Dendritic cell treated with granulocyte-macrophage colony-stimulating factor and Interleukin-4, amounts not matched to agents 40 ng/mL and 50 ng/mL, for 4 days (primary cell): ENCODE measurements around the gene PHYKPL.

Experiments used
- H3K27ac Mint-ChIP-seq: one replicate; pipeline ENCODE4 v1.8.0; 2022; ENCODE audit warnings: mild to moderate bottlenecking, mixed read lengths
- H3K27me3 Mint-ChIP-seq: one replicate; pipeline ENCODE4 v1.8.0; 2022; ENCODE audit warnings: mild to moderate bottlenecking, mixed read lengths
- H3K36me3 Mint-ChIP-seq: one replicate; pipeline ENCODE4 v1.8.0; 2022; ENCODE audit warnings: low read depth, mixed read lengths
- H3K4me1 Mint-ChIP-seq: one replicate; pipeline ENCODE4 v1.8.0; 2022; ENCODE audit warnings: low read depth, mixed read lengths
- H3K4me3 Mint-ChIP-seq: one replicate; pipeline ENCODE4 v1.8.0; 2022; ENCODE audit warnings: mild to moderate bottlenecking, moderate library complexity, mixed read lengths
- H3K9me3 Mint-ChIP-seq: one replicate; pipeline ENCODE4 v1.8.0; 2022; ENCODE audit warnings: mixed read lengths
- intact Hi-C: fragments of 100-400 bp; cut with micrococcal nuclease; formaldehyde crosslinking; loops from one replicate; pipeline ENCODE4 v1.15.0; 2022

PHYKPL gene

DNA sequence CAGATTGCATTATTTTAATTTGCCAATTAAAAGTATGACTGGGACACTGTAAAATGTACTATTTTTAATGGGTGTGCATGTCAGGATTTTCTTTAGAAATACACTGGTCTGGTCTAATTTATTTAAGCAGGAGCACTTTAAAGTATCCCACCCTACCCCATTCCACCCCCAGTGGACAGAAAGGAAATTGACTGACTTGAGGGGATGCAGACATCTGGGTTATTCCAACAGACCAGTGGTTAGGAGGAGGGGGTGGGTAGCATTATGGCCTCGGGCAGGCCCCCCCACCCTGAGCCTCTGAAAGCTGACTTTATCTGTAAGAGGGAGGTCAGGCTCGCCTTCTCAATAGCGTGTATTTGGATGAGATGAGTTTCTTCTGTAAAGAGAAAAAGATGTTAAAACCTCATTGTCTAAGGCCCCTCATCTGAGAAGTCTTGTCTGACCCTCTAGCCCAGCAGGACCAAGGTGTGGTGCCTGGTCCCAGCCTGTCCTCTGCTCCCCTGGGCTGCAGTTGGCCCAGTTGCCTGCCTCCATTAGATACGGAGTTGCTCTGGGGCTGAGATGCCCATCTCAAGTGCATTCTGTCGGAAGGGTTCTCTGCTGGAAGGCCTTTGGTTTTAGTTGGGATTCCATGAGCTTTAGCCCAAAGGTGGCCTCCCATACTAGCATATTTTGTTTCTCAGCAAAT, 23.9 kb downstream of the PHYKPL start:
- intact Hi-C loops = no loop called here
- H3K9me3 Mint-ChIP-seq = no peaks in the 10 kb centered on the region
- no peaks in the 10 kb centered on the region for H3K27me3 Mint-ChIP-seq
- peaks cover 41% of the 10 kb centered on the region for H3K4me1 Mint-ChIP-seq
- no peak overlapping the region for H3K27ac Mint-ChIP-seq
- no peak overlapping the region for H3K4me3 Mint-ChIP-seq
- H3K36me3 Mint-ChIP-seq = peaks cover 92% of the 10 kb centered on the region

DNA sequence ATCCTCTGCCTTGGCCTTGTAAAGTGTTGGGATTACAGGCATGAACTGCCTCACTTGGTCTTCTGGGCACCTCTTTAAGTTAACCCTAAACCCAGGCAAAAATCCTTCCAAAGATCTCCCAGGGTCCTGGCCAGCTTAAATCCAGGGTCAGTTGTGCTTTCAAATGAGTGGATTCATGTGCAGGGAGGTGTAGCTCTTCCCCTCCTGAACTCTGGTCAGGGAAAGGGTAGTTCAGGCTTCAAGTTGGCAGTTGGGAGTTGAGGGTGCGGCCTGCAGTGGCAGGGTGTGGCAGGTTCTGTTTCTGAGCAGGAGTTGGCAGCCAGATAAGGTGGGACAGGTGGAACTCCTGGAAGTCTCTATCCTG, 24.7 kb downstream of the PHYKPL start:
- Mint-ChIP-seq H3K27me3 (no peaks in the 10 kb centered on the region), H3K9me3 (no peaks in the 10 kb centered on the region), H3K27ac (no peak overlapping the region), H3K4me1 (peaks cover 41% of the 10 kb centered on the region), H3K36me3 (peaks cover 84% of the 10 kb centered on the region), H3K4me3 (no peak overlapping the region)
- intact Hi-C loops = no loop called here

DNA sequence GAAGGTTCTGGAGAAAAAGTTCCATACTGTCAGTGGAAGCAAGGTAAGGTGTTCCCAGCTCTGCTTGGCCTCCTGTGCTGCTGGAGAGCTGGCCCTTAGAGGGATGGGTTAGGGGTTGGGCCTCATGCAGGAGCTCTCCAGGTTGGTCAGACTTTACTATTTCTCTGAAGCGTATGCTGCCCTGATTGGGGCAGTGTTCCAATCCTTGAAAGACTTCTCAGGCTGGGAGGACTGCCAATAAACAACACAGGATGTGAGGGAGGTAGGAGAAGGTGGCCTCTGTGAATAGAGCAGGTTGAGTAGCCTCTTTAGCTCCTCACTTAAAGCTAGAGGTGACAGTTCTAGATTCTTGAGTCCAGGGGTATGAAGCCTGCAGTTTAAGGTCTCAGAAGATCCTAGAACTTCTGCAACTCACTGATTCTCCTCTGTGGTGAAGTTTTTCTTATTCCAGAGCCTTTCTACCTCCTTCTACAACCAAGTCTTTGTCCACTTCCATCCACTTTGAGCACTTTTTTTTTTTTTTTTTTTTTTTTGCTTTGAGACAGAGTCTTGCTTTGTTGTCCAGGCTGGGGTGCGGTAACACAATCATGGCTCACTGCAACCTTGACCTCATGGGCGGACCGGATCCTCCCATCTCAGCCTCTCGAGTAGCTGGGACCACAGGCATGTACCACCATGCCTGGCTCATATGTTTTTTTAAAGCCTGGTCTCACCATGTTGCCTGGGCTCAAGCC, 25.3 kb downstream of the PHYKPL start:
- Mint-ChIP-seq H3K36me3 (peaks cover 78% of the 10 kb centered on the region), H3K27me3 (no peaks in the 10 kb centered on the region), H3K4me1 (peaks cover 41% of the 10 kb centered on the region), H3K4me3 (no peak overlapping the region), H3K27ac (no peak overlapping the region), H3K9me3 (no peaks in the 10 kb centered on the region)
- intact Hi-C loops = no loop called here

DNA sequence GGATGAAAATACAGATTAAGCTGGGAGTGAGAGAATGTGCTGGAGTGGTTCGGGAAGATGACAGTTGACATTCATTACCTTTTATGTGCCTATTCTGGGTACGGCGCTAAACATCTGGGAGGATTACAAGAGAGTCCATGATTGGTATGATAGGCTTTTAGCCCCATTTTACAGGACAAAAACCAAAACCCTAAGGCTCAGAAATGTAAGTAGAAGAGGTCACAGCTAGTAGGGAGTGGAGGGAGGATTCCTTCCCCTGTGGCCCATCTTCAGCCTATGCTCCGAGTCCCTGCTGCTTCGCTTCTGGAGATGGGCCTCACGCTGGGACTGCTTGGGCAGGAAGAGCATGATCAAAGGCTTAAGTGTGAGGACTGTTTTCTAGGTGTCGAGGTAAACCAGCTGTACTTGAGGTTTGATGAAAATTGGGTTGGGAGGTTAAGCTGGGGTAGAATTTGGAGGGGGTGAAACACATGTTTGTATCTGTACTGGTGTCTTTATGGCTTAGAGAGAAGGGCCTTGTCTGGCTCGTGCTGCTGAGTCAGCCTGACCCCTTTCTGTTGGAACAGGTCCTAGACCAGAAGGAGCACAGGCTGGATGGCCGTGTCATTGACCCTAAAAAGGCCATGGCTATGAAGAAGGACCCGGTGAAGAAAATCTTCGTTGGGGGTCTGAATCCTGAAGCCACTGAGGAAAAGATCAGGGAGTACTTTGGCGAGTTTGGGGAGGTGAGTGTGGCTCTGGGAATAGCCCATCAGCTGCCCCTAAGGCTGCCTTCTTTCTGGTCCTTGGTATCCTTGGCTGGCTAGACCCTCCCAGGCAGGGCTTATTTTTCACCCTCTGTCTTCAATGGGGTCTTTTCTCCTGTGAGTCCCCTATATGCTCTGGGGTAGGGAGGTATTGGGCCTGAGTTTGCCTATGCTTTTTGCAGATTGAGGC, 26.2 kb downstream of the PHYKPL start:
- Mint-ChIP-seq H3K27me3 (no peaks in the 10 kb centered on the region), H3K9me3 (no peaks in the 10 kb centered on the region), H3K4me1 (peaks cover 49% of the 10 kb centered on the region), H3K4me3 (peak overlapping the region; percentile 96), H3K27ac (peak overlapping the region; percentile 54), H3K36me3 (peaks cover 69% of the 10 kb centered on the region)
- intact Hi-C loops = no loop called here

DNA sequence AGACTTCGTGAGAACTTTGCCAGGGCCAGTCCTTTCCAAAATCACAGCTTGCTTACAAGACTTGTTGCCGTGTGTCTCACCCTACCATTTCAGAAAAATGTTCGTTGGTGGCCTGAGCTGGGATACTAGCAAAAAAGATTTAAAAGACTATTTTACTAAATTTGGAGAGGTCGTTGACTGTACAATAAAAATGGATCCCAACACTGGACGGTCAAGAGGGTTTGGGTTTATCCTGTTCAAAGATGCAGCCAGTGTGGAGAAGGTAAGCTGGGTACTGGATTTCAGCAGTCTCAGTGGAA, 26.9 kb downstream of the PHYKPL start:
- intact Hi-C loops = loop anchor here (2.0 kb wide), 1 partner anchor 51 kb away; no protein-coding TSS in a partner anchor
- Mint-ChIP-seq H3K4me3 (peak overlapping the region; percentile 96), H3K4me1 (peaks cover 49% of the 10 kb centered on the region), H3K9me3 (no peaks in the 10 kb centered on the region), H3K36me3 (peaks cover 62% of the 10 kb centered on the region), H3K27ac (peak overlapping the region; percentile 54), H3K27me3 (no peaks in the 10 kb centered on the region)

DNA sequence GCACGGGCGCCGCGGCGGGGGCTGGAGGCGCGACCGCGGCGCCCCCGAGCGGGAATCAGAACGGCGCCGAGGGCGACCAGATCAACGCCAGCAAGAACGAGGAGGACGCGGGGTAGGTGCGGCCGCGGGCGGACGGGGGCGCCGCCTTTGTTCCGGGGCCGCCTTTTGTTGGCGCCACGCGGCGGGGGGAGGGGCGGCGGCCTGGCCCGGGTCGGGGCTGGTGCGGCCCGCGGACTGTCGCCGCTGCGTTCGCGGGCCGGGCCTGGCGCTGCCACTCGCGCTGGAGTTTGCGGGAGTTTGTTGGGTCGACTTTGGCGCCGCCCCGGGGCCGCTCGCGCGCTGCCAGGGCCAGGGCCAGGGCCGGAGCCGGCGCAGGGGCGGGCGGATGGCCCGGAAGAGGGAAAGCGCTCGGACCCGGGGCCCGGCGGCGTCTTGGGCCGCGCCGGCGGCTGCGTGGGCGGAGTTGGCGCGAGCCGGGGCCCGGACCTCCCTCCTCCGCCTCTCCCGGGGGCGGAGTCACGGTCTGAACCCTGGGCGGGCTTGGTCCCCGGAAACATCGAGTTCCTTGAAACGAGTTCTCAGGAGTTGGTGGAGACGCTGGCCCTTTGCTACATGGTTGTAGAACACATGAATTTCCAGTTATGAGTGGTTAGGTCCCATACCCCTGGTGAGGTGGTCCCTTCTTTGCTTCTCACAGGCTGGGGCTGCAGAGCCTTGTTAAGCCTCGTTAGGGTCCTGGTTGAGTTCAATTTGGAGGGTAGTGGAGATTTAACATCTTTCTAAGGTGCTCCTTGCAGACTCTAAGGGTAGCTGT, 27.5 kb downstream of the PHYKPL start:
- Mint-ChIP-seq H3K27ac (peak overlapping the region; percentile 97), H3K9me3 (no peaks in the 10 kb centered on the region), H3K27me3 (no peaks in the 10 kb centered on the region), H3K4me1 (peaks cover 49% of the 10 kb centered on the region), H3K36me3 (peaks cover 56% of the 10 kb centered on the region), H3K4me3 (peak overlapping the region; percentile 96)
- intact Hi-C loops = loop anchor here (2.0 kb wide), 1 partner anchor 50 kb away; no protein-coding TSS in a partner anchor

DNA sequence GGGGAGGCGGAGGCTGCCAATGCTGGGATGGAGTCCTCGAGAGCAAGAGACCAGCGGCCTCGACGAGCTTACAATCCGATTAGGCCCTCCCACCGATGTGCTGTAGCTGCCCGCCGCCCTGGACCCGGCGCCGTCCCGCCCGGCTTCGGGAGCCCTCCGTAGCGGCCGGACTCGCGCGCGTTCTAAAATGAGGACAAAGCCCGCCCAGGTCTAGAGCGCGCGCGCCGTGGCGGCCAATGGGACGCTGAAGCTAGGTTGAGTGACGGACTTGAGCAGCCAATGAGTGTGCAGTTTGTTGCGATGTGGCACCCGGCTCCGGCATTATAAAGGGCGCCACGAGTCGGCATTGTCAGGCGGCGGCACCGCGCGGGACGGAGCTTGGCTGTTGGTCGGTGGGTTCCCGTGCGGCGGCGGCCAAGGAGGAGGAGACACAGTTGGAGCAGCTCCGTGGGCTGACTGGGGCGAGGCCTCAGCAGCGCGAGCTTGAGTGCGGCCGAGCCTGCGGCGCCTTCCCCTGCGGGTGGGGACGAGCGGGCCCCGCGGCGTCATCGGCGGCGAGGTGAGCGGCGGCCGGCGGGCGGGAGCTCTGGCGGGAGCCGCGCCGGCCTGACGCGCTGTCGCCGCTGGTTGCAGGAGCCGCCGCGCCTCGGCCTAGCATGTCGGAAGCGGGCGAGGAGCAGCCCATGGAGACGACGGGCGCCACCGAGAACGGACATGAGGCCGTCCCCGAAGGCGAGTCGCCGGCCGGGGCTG, 28.2 kb downstream of the PHYKPL start, which contains the start of gene HNRNPAB:
Gene HNRNPAB (plus strand): TSS at position 352 of the 753 bp plus-strand sequence. CDS start 305 bp downstream, at position 657.
- Mint-ChIP-seq H3K27me3 (no peaks in the 10 kb centered on the region), H3K9me3 (no peaks in the 10 kb centered on the region), H3K36me3 (peaks cover 48% of the 10 kb centered on the region), H3K27ac (peak within 1 kb of the TSS; percentile 97), H3K4me3 (peak within 1 kb of the TSS; percentile 96), H3K4me1 (peaks cover 44% of the 10 kb centered on the region)
- intact Hi-C loops = loop anchor here (2.0 kb wide), 1 partner anchor 50 kb away; no protein-coding TSS in a partner anchor

DNA sequence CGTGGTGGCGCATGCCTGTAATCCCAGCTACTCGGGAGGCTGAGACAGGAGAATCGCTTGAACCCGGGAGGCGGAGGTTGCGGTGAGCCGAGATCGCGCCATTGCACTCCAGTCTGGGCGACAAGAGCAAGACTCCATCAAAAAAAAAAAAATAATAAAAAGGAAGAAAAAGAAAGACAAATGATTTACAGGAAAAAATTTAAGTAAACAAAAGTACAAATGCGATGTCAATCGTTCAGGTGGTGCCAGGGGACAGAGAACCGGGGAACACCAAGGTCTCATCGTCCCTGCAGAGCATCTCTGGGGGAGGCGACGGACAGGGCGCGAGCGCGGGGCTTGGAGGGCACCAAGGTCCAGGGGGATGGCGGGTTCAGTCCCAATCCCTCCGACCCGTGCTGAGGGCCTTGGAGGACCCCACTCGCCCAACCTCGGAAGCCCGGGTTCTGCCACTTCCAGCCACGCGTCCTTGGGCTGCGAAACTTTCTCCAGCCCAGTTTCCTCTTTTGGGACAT, 28.9 kb downstream of the PHYKPL start:
- intact Hi-C loops = loop anchor here (2.0 kb wide), 1 partner anchor 49 kb away; no protein-coding TSS in a partner anchor
- Mint-ChIP-seq H3K27ac (peak overlapping the region; percentile 97), H3K9me3 (no peaks in the 10 kb centered on the region), H3K27me3 (no peaks in the 10 kb centered on the region), H3K4me1 (peaks cover 42% of the 10 kb centered on the region), H3K4me3 (peak overlapping the region; percentile 96), H3K36me3 (peaks cover 42% of the 10 kb centered on the region)

DNA sequence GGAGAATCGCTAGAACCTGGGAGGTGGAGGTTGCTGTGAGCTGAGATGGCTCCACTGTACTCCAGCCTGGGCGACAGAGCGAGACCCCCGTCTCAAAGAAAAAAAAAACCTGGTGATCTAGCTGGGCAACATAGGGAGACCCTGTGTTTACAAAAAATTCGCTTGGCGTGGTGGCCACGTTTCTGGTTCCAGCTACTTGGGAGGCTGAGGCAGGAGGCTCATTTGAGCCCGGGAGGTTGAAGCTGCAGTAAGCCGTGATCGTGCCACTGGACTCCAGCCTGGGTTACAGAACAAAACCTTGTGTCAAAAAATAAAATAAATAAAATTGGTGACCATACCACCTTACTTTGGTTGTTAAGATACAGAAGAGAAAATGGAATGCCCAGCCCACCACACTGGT, 30.1 kb downstream of the PHYKPL start:
- no peaks in the 10 kb centered on the region for H3K9me3 Mint-ChIP-seq
- H3K27me3 Mint-ChIP-seq = peaks cover 2% of the 10 kb centered on the region
- intact Hi-C loops = no loop called here
- H3K4me1 Mint-ChIP-seq = peaks cover 34% of the 10 kb centered on the region
- H3K27ac Mint-ChIP-seq = no peak overlapping the region
- H3K36me3 Mint-ChIP-seq = peaks cover 30% of the 10 kb centered on the region
- no peak overlapping the region for H3K4me3 Mint-ChIP-seq

DNA sequence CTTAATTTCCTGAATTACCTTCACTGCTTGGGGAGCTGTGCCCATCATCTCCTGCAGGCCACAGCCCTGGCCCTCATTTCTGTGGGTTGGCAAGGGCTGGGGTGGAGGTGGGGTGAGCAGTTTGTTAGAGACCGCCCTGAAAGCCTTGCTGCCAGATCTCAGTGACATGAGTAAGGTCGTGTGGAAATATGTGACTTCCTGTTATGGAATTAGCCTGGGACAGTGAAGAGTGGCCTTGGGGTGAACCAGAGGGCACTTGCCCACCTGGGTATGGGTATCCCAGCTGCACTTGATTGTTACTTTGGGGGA, 30.7 kb downstream of the PHYKPL start:
- peaks cover 28% of the 10 kb centered on the region for H3K4me1 Mint-ChIP-seq
- H3K27ac Mint-ChIP-seq = no peak overlapping the region
- intact Hi-C loops = no loop called here
- H3K27me3 Mint-ChIP-seq = peaks cover 2% of the 10 kb centered on the region
- peaks cover 24% of the 10 kb centered on the region for H3K36me3 Mint-ChIP-seq
- no peak overlapping the region for H3K4me3 Mint-ChIP-seq
- H3K9me3 Mint-ChIP-seq = no peaks in the 10 kb centered on the region

DNA sequence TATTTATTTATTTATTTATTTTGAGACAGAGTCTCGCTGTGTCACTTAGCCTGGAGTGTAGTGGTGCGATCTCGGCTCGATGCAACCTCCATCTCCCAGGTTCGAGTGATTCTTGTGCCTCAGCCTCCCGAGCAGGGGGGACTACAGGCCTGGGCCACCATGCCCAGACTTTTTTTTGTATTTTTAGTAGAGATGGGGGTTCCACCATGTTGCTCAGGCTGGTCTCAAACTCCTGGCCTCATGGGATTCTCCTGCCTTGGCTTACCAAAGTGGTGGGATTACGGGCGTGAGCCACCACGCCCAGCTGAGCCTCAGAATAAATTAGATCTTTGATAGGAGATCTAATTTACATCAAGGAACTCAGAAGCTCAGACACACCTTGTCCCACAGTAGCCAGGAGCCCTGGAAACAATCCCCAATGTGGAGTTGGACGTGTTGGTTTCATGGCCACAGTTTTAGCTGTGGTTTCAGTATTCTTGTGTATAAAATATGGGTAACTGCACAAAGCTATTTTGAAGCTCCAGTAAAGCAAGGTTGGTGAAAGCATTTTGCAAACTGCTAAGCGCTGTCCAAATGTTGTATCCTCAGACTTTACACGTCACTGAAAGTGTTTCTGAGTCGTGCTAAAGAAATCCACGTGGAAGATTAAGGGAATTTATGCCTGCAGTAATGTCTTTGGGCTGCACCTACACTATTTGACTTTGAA, 31.2 kb downstream of the PHYKPL start:
- intact Hi-C loops = no loop called here
- Mint-ChIP-seq H3K9me3 (no peaks in the 10 kb centered on the region), H3K4me3 (no peak overlapping the region), H3K4me1 (peaks cover 22% of the 10 kb centered on the region), H3K27me3 (peaks cover 2% of the 10 kb centered on the region), H3K36me3 (peaks cover 19% of the 10 kb centered on the region), H3K27ac (no peak overlapping the region)
